Measurements from ENCODE around the gene MAPK6.

- no peak for TF ChIP-seq POU2F2 (IDR thresholded peaks at IDR 0.05; ENCODE audit: low read depth, low read length)
- no peak for TF ChIP-seq POLR2A (IDR thresholded peaks at IDR 0.05; ENCODE audit: low read depth, low read length)
- TF ChIP-seq POLR2AphosphoS5 (IDR thresholded peaks at IDR 0.05; ENCODE audit: low read depth, low read length) = no peak
- TF ChIP-seq TAF1 (IDR thresholded peaks at IDR 0.05; ENCODE audit: low read depth, low read length) = no peak
- TF ChIP-seq SPI1 (IDR thresholded peaks at IDR 0.05; ENCODE audit: low read depth, low read length) = no peak
- no peak for TF ChIP-seq PAX5 (IDR thresholded peaks at IDR 0.05; ENCODE audit: insufficient read depth, low read length, severe bottlenecking)
These were observed 74.1 kb downstream of the MAPK6 start for GRCh38 chr15:52093167-52093538.
